Caco-2 (cell line): ENCODE data around the gene KIF26B. TPM values are rescaled to one million over a fixed set of nuclear protein-coding genes. Genes with fewer than 3 reads are reported as not detected.

Experiments
- BruUV-seq: library from RNA; stranded (reverse); fragments of 400-500 nt; replicated peaks from 2 replicates; lab custom pipeline; 2021; lab: Mats Ljungman, UMichigan
- CTCF ChIA-PET: fragments of 300-600 bp; sonication (Branson Sonifier 250); formaldehyde crosslinking; loops from one replicate; lab custom pipeline; 2022; ENCODE audit warnings: antibody characterized with exemption; lab: Charles Lee
- POLR2A ChIA-PET: fragments of 300-600 bp; sonication (Branson Sonifier 250); formaldehyde crosslinking; loops from one replicate; lab custom pipeline; 2022; ENCODE audit warnings: antibody characterized with exemption; lab: Charles Lee
- DNase-seq, 2 experiments: peaks; one replicate each; pipeline versions ENCODE4 v3.0.0 to v3.0.0-alpha.2; 2020 to 2022
- H3K27me3 ChIP-seq: replicated peaks from 2 replicates; pipeline ENCODE4 v1.6.0; 2011; ENCODE audit warnings: low read length; ENCODE audit not compliant: control insufficient read depth, insufficient read depth
- H3K36me3 ChIP-seq: 2 replicates; pipeline ENCODE4 v1.5.1; 2011; ENCODE audit warnings: low read length; ENCODE audit not compliant: control insufficient read depth, insufficient read depth
- H3K4me1 ChIP-seq: fragments of 250-450 bp; sonication (Bioruptor Pico); 2 replicates; pipeline ENCODE4 v1.5.1; 2020; ENCODE audit warnings: mild to moderate bottlenecking
- H3K4me3 ChIP-seq: 2 replicates; pipeline ENCODE4 v1.5.1; 2011; ENCODE audit warnings: low read depth, mild to moderate bottlenecking, control low read depth, low read length
- H3K9me3 ChIP-seq: fragments of 250-450 bp; sonication (Bioruptor Pico); 2 replicates; pipeline ENCODE4 v1.5.1; 2020; ENCODE audit warnings: mild to moderate bottlenecking, moderate library complexity
- H3K27ac Mint-ChIP-seq: one replicate; pipeline ENCODE4 v1.8.0; 2022; ENCODE audit warnings: mixed read lengths; ENCODE audit not compliant: unreplicated experiment
- H3K27me3 Mint-ChIP-seq: one replicate; pipeline ENCODE4 v1.8.0; 2022; ENCODE audit warnings: mixed read lengths; ENCODE audit not compliant: insufficient read depth, unreplicated experiment
- H3K36me3 Mint-ChIP-seq: one replicate; pipeline ENCODE4 v1.8.0; 2022; ENCODE audit warnings: mild to moderate bottlenecking, mixed read lengths; ENCODE audit not compliant: insufficient read depth, unreplicated experiment
- H3K4me1 Mint-ChIP-seq: one replicate; pipeline ENCODE4 v1.8.0; 2022; ENCODE audit warnings: low read depth, mixed read lengths; ENCODE audit not compliant: unreplicated experiment
- H3K4me3 Mint-ChIP-seq: one replicate; pipeline ENCODE4 v1.8.0; 2022; ENCODE audit warnings: mild to moderate bottlenecking, moderate library complexity, mixed read lengths; ENCODE audit not compliant: unreplicated experiment
- H3K9me3 Mint-ChIP-seq: one replicate; pipeline ENCODE4 v1.8.0; 2022; ENCODE audit warnings: mixed read lengths; ENCODE audit not compliant: unreplicated experiment
- intact Hi-C: fragments of 100-400 bp; cut with micrococcal nuclease; formaldehyde crosslinking; loops from one replicate; pipeline ENCODE4 v1.10.0; 2022; ENCODE audit not compliant: unreplicated experiment
- total RNA-seq: library from RNA; stranded (reverse); gene quantifications from 2 replicates; pipeline ENCODE4 v1.2.3, GENCODE V29; 2022
- TF ChIP-seq, protein P1 (sequence below), 2 experiments: fragments of 200-600 bp in 1 of 2; IDR thresholded peaks; 1 replicate in 1 of 2; 2 replicates in 1 of 2; pipeline versions ENCODE4 v1.5.1 to v1.8.0; 2011 to 2022; ENCODE audit warnings: antibody characterized with exemption in 1 of 2, control low read depth in 1 of 2, inconsistent platforms in 1 of 2, low read depth in 1 of 2, low read length in 1 of 2, mild to moderate bottlenecking in 1 of 2, moderate library complexity in 1 of 2; ENCODE audit not compliant: insufficient read depth in 1 of 2, severe bottlenecking in 1 of 2, unreplicated experiment in 1 of 2

Gene KIF26B
- total RNA-seq, 1 experiment from 2014 or later, result 4.9 TPM

DNA sequence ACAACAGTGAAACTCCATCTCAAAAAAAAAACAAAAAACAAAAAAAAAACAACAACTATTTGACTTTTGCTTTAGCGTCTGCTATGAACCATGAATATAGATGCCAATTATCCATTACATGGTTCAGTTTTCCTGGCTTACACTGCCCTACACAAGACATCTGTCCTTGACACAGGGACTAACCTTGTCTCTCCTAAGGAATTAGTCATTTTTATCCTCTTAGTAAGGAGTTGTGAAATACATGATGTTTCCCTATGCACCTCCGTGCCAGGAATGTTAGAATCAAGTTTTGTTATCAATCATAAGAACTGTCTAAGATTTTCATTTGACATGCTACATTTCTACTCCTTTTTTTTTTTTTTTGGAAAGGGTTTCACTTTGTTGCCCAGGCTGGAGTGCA, 241.8 kb downstream of the KIF26B start:
- TF ChIP-seq, protein P1, sequence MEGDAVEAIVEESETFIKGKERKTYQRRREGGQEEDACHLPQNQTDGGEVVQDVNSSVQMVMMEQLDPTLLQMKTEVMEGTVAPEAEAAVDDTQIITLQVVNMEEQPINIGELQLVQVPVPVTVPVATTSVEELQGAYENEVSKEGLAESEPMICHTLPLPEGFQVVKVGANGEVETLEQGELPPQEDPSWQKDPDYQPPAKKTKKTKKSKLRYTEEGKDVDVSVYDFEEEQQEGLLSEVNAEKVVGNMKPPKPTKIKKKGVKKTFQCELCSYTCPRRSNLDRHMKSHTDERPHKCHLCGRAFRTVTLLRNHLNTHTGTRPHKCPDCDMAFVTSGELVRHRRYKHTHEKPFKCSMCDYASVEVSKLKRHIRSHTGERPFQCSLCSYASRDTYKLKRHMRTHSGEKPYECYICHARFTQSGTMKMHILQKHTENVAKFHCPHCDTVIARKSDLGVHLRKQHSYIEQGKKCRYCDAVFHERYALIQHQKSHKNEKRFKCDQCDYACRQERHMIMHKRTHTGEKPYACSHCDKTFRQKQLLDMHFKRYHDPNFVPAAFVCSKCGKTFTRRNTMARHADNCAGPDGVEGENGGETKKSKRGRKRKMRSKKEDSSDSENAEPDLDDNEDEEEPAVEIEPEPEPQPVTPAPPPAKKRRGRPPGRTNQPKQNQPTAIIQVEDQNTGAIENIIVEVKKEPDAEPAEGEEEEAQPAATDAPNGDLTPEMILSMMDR (IDR thresholded peaks at IDR 0.05; ENCODE audit: insufficient read depth in 1 of 2, low read depth in 1 of 2, low read length in 1 of 2, severe bottlenecking in 1 of 2, unreplicated experiment in 1 of 2), result no peak
- Mint-ChIP-seq H3K4me3 (no peak overlapping the region), H3K27ac (no peak overlapping the region), H3K9me3 (no peaks in the 10 kb centered on the region), H3K36me3 (peaks cover 12% of the 10 kb centered on the region), H3K27me3 (no peaks in the 10 kb centered on the region), H3K4me1 (peaks cover 33% of the 10 kb centered on the region)
- H3K4me1 ChIP-seq, result peaks cover 56% of the 10 kb centered on the region
- H3K9me3 ChIP-seq, result no peaks in the 10 kb centered on the region; the same call in 1 of the 2 replicates
- no peaks in the 10 kb centered on the region for H3K36me3 ChIP-seq
- H3K27me3 ChIP-seq, result no peaks in the 10 kb centered on the region
- CTCF ChIA-PET, result no interaction called here
- no TSS peak for BruUV-seq
- DNase-seq, result no peak
- H3K4me3 ChIP-seq, result no peak overlapping the region
- POLR2A ChIA-PET, result no interaction called here
- intact Hi-C loops, result loop anchor here (5.0 kb wide), 3 partner anchors 121 to 416 kb away; no protein-coding TSS in a partner anchor

DNA sequence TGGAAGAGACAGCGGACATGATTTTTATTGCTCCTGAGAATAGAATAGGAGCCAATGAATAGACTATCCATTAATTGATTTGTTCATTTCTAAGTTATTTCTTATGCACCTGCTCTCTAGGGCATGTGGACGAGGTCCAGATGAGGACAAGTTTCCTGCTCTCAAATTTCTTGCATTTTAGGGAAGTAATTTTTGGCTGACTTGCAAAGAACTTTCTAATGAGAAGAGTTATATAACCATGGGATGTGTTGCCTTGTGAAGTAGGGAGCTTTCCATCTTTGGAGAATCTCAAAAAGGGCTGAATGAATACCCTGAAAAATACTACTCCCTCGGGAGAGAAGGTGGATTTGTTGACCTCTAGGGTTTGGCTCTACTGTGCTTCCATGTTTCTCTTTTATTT, 243.0 kb downstream of the KIF26B start:
- CTCF ChIA-PET, result interaction anchor here (0.6 kb wide), 1 partner anchor 731 kb away, joined by 4 read pairs; no protein-coding TSS in a partner anchor
- Histone ChIP-seq H3K4me1 (peaks cover 67% of the 10 kb centered on the region), H3K9me3 (no peaks in the 10 kb centered on the region), H3K4me3 (no peak overlapping the region), H3K36me3 (no peaks in the 10 kb centered on the region), H3K27me3 (no peaks in the 10 kb centered on the region)
- Mint-ChIP-seq H3K27ac (peak overlapping the region; percentile 64), H3K9me3 (no peaks in the 10 kb centered on the region), H3K27me3 (no peaks in the 10 kb centered on the region), H3K4me3 (peak overlapping the region; percentile 40), H3K36me3 (peaks cover 12% of the 10 kb centered on the region), H3K4me1 (peaks cover 33% of the 10 kb centered on the region)
- TF ChIP-seq, protein P1 (IDR thresholded peaks at IDR 0.05; ENCODE audit: insufficient read depth in 1 of 2, low read depth in 1 of 2, low read length in 1 of 2, severe bottlenecking in 1 of 2, unreplicated experiment in 1 of 2), result no peak
- no TSS peak for BruUV-seq
- intact Hi-C loops, result loop anchor here (1.0 to 5.0 kb wide), 6 partner anchors 12 to 415 kb away; no protein-coding TSS in a partner anchor
- POLR2A ChIA-PET, result no interaction called here
- DNase-seq, result no peak

DNA sequence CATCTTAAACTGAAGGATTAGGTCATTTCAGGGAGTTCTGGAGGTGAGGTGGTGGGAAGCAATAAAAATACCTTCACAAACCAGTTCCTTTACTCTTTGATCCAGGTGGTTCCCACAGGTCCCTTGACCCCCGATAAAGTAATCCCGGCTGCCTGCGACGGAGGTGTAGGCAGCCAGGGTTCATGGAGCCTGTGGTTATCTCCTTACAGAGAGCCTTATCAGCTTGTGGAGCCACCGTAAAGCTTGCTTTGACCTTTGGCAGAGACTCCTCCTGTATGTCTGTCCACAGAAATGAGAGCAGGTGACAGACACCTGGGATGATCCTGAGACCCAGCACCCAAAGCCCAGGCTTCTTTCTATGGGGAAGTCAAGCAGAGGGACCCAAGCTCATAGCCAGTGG, 243.4 kb downstream of the KIF26B start:
- Histone ChIP-seq H3K36me3 (no peaks in the 10 kb centered on the region), H3K9me3 (no peaks in the 10 kb centered on the region), H3K27me3 (no peaks in the 10 kb centered on the region), H3K4me3 (no peak overlapping the region), H3K4me1 (peaks cover 68% of the 10 kb centered on the region)
- TF ChIP-seq, protein P1 (IDR thresholded peaks at IDR 0.05; ENCODE audit: insufficient read depth in 1 of 2, low read depth in 1 of 2, low read length in 1 of 2, severe bottlenecking in 1 of 2, unreplicated experiment in 1 of 2), result no peak
- Mint-ChIP-seq H3K27me3 (no peaks in the 10 kb centered on the region), H3K4me3 (peak overlapping the region; percentile 40), H3K27ac (peak overlapping the region; percentile 64), H3K4me1 (peaks cover 31% of the 10 kb centered on the region), H3K9me3 (no peaks in the 10 kb centered on the region), H3K36me3 (peaks cover 12% of the 10 kb centered on the region)
- DNase-seq, result peak; percentile 89 to 97
- intact Hi-C loops, result loop anchor here (1.0 to 5.0 kb wide), 6 partner anchors 11 to 414 kb away; no protein-coding TSS in a partner anchor
- ChIA-PET CTCF (interaction anchor here (0.6 to 0.7 kb wide), 2 partner anchors 17 to 730 kb away, joined by 3 to 4 read pairs; no protein-coding TSS in a partner anchor), POLR2A (no interaction called here)
- no TSS peak for BruUV-seq
